ENCODE measurements around the gene FOCAD. TPM values are rescaled to one million over a fixed set of nuclear protein-coding genes. Genes with fewer than 3 reads are reported as not detected.

The FOCAD gene
- total and polyA plus RNA-seq, 2 of the 8 experiments (the other 6 are each of a cell fraction or from before 2014, with no cell fraction given) = 22.0 to 38.4 TPM

- no peak overlapping the region for H2AK5ac ChIP-seq (ENCODE audit: low read depth, low read length)
- FAIRE-seq = no peak
- no peaks in the 10 kb centered on the region for H3K27me3 ChIP-seq (replicated peaks in 1 of 4; ENCODE audit: control insufficient read depth in 3 of 4, extremely low read depth in 1 of 4, insufficient read depth in 3 of 4, low read length in 3 of 4)
- no peak overlapping the region for H4K5ac ChIP-seq (ENCODE audit: insufficient read length, low read depth, low read length)
- H3K14ac ChIP-seq (ENCODE audit: insufficient read length) = no peak overlapping the region
- H3K36me3 ChIP-seq (ENCODE audit: control insufficient read depth in 2 of 4, insufficient read depth in 4 of 4, low read length in 3 of 4) = peaks cover 2 to 20% (median 8%) of the 10 kb centered on the region in 4 experiments; a peak in 6 of 8 replicates
- H3K27ac ChIP-seq (ENCODE audit: low read depth, low read length) = no peak overlapping the region
- DNase-seq (ENCODE audit: low read depth in 1 of 2, low spot score in 2 of 2) = no peak
- no peak overlapping the region for H3K56ac ChIP-seq (replicated peaks; ENCODE audit: insufficient read length, low read depth, low read length)
- no peaks in the 10 kb centered on the region for H4K20me1 ChIP-seq (replicated peaks in 1 of 2; ENCODE audit: control insufficient read depth in 1 of 2, insufficient read depth in 2 of 2, low read length in 2 of 2)
- no peaks in the 10 kb centered on the region for H3K79me1 ChIP-seq (ENCODE audit: low read depth, low read length)
- no peak overlapping the region for H3K4me3 ChIP-seq (ENCODE audit: extremely low read depth in 1 of 4, insufficient read depth in 2 of 4, low read depth in 3 of 4, low read length in 4 of 4)
- no peak overlapping the region for H3K4me2 ChIP-seq (ENCODE audit: insufficient read depth in 1 of 2, low read depth in 2 of 2, low read length in 2 of 2)
- no peak overlapping the region for H3K9ac ChIP-seq (replicated peaks in 1 of 4; ENCODE audit: extremely low read depth in 1 of 4, low read depth in 3 of 4, low read length in 3 of 4)
- no peak overlapping the region for H2AFZ ChIP-seq (ENCODE audit: low read length)
- H2BK120ac ChIP-seq (replicated peaks; ENCODE audit: low read depth, low read length) = no peak overlapping the region
- H4K91ac ChIP-seq (replicated peaks; ENCODE audit: insufficient read length, low read length) = no peak overlapping the region
- no peak overlapping the region for H2BK15ac ChIP-seq (ENCODE audit: low read length)
- H3K4ac ChIP-seq (replicated peaks; ENCODE audit: insufficient read length, low read depth, low read length) = no peak overlapping the region
- CTCF ChIA-PET (ENCODE audit: partially characterized antibody) = no interaction called here
- H3K18ac ChIP-seq (ENCODE audit: extremely low read depth, low read length) = no peak overlapping the region
- POLR2A ChIA-PET (ENCODE audit: partially characterized antibody) = no interaction called here
- H3K23ac ChIP-seq (ENCODE audit: insufficient read length) = no peak overlapping the region
- no peaks in the 10 kb centered on the region for H3K79me2 ChIP-seq (ENCODE audit: control insufficient read depth in 1 of 2, insufficient read depth in 2 of 2, low read length in 2 of 2)
- WGBS, 2 experiments (ENCODE audit: extremely low coverage in 1 of 2, insufficient coverage in 1 of 2, insufficient read length in 1 of 2, insufficient replicate concordance in 2 of 2, low coverage in 1 of 2, low lambda C conversion rate in 2 of 2, missing lambda C conversion rate in 1 of 2) = 96% methylated on average over 2 of the region's 2 CpGs; no CpG with 5 or more reads in 1 of the 2 experiments
- H2BK20ac ChIP-seq (ENCODE audit: low read length) = no peak overlapping the region
- no peak overlapping the region for H2BK5ac ChIP-seq (ENCODE audit: low read depth, low read length)
- H2BK12ac ChIP-seq (ENCODE audit: low read depth, low read length) = no peak overlapping the region
- H3K4me1 ChIP-seq (replicated peaks in 1 of 4; ENCODE audit: control insufficient read depth in 3 of 4, insufficient read depth in 4 of 4, low read length in 3 of 4) = peaks cover 0 to 2% (median 0%) of the 10 kb centered on the region in 4 experiments; a peak in 1 of 7 replicates
- no peaks in the 10 kb centered on the region for H3K23me2 ChIP-seq (ENCODE audit: low read depth, low read length)
- H3K9me3 ChIP-seq (ENCODE audit: insufficient read depth in 2 of 2, low read depth in 1 of 2, low read length in 1 of 2) = no peaks in the 10 kb centered on the region
- no peak overlapping the region for H4K8ac ChIP-seq (ENCODE audit: extremely low read depth, insufficient read depth, low read length)
- TF ChIP-seq USF2 (IDR thresholded peaks at IDR 0.05; ENCODE audit: low read length) (no peak), EZH2 (IDR thresholded peaks at IDR 0.05; ENCODE audit: low read depth, low read length, severe bottlenecking) (no peak), BACH1 (IDR thresholded peaks at IDR 0.05; ENCODE audit: low read length) (no peak), KDM5A (IDR thresholded peaks at IDR 0.05; ENCODE audit: low read length) (no peak), SAP30 (IDR thresholded peaks at IDR 0.05; ENCODE audit: insufficient read depth, insufficient replicate concordance, low read length) (no peak), RAD21 (IDR thresholded peaks at IDR 0.05 in 1 of 2, conservative IDR thresholded peaks at IDR 0.05 in 1 of 2; ENCODE audit: low read depth in 2 of 2, low read length in 2 of 2) (no peak), ATF2 (IDR thresholded peaks at IDR 0.05; ENCODE audit: low read length) (no peak), RNF2 (IDR thresholded peaks at IDR 0.05; ENCODE audit: borderline replicate concordance, low read depth, low read length, missing control alignments, poor library complexity, severe bottlenecking) (no peak), BCL11A (IDR thresholded peaks at IDR 0.05; ENCODE audit: low read depth in 2 of 2, low read length in 2 of 2) (no peak), HDAC6 (IDR thresholded peaks at IDR 0.05; ENCODE audit: low read depth, low read length) (no peak)
These were observed 311.6 kb downstream of the FOCAD start for GRCh38 chr9:20995616-20996015.

Data from H1 (cell line).